ENCODE results near the gene RFTN1.

RFTN1 gene

DNA sequence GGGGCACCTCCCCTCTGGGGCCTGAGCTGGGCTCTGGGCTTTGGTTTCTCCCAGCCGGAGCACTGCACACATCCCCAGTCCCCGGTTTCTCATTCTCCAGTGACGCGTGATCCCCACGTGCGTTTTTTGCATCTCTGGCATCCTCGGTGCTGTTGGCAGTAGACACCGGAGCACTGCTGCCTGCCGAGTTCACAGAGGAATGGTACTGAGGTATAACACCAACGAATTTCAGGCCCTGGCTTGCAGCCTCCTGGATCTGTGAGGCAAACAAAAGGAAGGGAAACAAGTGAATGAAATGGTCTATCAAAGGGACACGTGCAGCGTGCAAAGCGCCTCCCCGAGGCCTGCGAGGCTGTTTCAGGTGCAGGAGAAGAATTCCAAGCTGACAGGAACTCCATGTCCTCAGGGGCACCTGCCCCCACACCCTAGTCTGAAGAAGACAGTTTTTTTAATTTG is 135.6 kb downstream of the RFTN1 start:
- H3K9ac ChIP-seq (ENCODE audit: low read length): no peak overlapping the region

DNA sequence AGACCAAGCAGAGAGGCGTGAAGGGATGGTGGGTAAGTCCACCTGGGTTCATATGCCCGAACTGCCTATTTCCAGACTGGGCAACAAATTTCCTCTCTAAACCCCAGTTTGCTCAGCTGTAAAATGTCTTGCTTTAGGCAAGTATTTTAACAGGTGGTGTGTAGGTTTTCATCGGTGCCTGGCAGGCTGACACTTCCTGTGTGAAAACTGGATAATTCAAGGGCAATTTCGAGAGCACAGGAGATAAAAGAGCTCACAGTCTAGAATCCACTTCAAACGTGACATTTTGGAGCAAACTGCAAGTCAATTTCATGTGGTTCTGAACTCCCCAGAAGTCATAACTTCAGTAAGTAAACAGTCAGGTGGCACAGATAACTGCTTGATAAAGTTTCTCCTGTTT is 136.3 kb downstream of the RFTN1 start:
- no peak overlapping the region for H3K9ac ChIP-seq (ENCODE audit: low read length)
- H3K36me3 ChIP-seq (ENCODE audit: insufficient read depth, low read length): no peaks in the 10 kb centered on the region
- no peaks in the 10 kb centered on the region for H3K9me3 ChIP-seq (ENCODE audit: low read length)
- no peak overlapping the region for H3K27ac ChIP-seq (ENCODE audit: low read depth, low read length)
- H3K4me1 ChIP-seq (ENCODE audit: insufficient read depth, low read length): peaks cover 5% of the 10 kb centered on the region
- no peaks in the 10 kb centered on the region for H3K27me3 ChIP-seq (ENCODE audit: control insufficient read depth in 1 of 2, insufficient read depth in 2 of 2, low read length in 2 of 2)
- H3K4me3 ChIP-seq (ENCODE audit: low read depth in 1 of 2, low read length in 2 of 2): no peak overlapping the region

More for the DNA sequence above, 135.6 kb downstream of the RFTN1 start:
- Histone ChIP-seq H3K9me3 (ENCODE audit: low read length) (no peaks in the 10 kb centered on the region), H3K27ac (ENCODE audit: low read depth, low read length) (no peak overlapping the region), H3K36me3 (ENCODE audit: insufficient read depth, low read length) (no peaks in the 10 kb centered on the region), H3K4me3 (ENCODE audit: low read depth in 1 of 2, low read length in 2 of 2) (no peak overlapping the region), H3K27me3 (ENCODE audit: control insufficient read depth in 1 of 2, insufficient read depth in 2 of 2, low read length in 2 of 2) (no peaks in the 10 kb centered on the region), H3K4me1 (ENCODE audit: insufficient read depth, low read length) (peaks cover 5% of the 10 kb centered on the region)

DNA sequence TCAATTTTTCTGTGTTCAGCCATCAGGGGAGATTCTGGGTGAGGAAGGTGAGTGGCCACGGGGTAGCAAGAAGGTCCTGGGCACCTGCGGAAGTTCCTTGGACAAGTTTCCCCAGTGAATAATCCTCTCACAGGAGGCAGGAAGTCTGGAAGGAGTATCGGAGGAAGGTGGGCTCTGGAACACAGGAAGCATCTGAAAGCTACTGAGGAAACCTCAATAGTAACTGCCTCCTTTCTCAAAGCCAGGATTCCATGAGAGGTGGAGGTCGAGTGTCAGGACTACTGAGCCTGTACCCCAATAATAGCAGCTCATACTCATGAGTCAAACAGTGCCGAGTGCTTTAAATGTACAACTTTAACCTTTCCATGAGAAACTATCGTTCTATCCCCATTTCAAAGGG is 137.6 kb downstream of the RFTN1 start:
- Histone ChIP-seq H3K27ac (ENCODE audit: low read depth, low read length) (no peak overlapping the region), H3K27me3 (ENCODE audit: control insufficient read depth in 1 of 2, insufficient read depth in 2 of 2, low read length in 2 of 2) (no peaks in the 10 kb centered on the region), H3K36me3 (ENCODE audit: insufficient read depth, low read length) (no peaks in the 10 kb centered on the region), H3K4me1 (ENCODE audit: insufficient read depth, low read length) (peaks cover 14% of the 10 kb centered on the region), H3K9ac (ENCODE audit: low read length) (no peak overlapping the region), H3K4me3 (ENCODE audit: low read depth in 1 of 2, low read length in 2 of 2) (no peak overlapping the region), H3K9me3 (ENCODE audit: low read length) (no peaks in the 10 kb centered on the region)

- H3K4me3 ChIP-seq (ENCODE audit: low read depth in 1 of 2, low read length in 2 of 2): no peak overlapping the region
- H3K4me1 ChIP-seq (ENCODE audit: insufficient read depth, low read length): peaks cover 19% of the 10 kb centered on the region
- no peak overlapping the region for H3K9ac ChIP-seq (ENCODE audit: low read length)
- no peaks in the 10 kb centered on the region for H3K36me3 ChIP-seq (ENCODE audit: insufficient read depth, low read length)
- no peaks in the 10 kb centered on the region for H3K27me3 ChIP-seq (ENCODE audit: control insufficient read depth in 1 of 2, insufficient read depth in 2 of 2, low read length in 2 of 2)
- H3K27ac ChIP-seq (ENCODE audit: low read depth, low read length): no peak overlapping the region
- no peaks in the 10 kb centered on the region for H3K9me3 ChIP-seq (ENCODE audit: low read length)
These were observed 138.6 kb downstream of the RFTN1 start for GRCh38 chr3:16374935-16375245.

DNA sequence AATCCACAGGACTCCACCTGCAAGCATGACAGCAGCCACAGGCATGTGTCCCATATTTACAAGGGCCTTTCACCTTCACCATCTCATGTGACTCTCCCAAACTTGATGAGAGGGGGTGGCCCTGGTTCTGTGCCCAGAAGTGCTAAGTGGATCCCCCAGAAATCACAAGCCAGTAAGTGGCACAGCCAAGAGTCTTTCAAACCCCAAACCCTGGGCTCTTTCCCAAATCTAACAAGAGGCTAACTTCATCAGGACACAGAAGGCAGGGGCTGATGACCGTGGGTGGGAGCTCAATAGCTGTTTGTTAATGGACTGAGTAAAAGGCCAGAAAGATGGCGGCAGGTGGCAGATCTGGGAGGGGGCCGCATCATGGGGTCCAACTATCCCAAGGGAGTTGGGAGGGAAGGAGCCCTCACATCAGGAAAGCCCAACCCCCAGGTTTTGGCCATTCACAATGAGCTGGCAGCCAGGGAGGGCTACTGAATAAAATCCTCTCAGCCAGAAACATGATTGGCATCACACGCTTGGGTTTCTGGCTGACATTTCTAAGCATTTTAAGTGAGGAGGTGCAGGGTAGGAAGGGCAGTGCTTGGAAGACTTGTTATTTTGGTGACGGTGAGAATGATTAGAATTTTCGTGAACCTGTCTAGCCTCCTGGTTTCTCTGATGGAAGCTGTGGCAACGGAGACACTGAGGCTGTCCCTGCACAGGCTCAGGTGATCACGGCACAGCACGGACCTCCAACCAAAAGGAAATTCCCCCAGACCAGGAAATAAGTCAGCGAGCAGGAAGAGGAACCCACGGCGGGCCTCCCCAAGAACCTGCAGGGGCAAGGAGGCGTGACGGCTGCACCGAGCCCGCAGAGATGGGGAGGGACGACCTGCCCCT is 139.2 kb downstream of the RFTN1 start:
- Histone ChIP-seq H3K4me1 (ENCODE audit: insufficient read depth, low read length) (peaks cover 19% of the 10 kb centered on the region), H3K9ac (ENCODE audit: low read length) (no peak overlapping the region), H3K9me3 (ENCODE audit: low read length) (no peaks in the 10 kb centered on the region), H3K27ac (ENCODE audit: low read depth, low read length) (no peak overlapping the region), H3K27me3 (ENCODE audit: control insufficient read depth in 1 of 2, insufficient read depth in 2 of 2, low read length in 2 of 2) (no peaks in the 10 kb centered on the region), H3K4me3 (ENCODE audit: low read depth in 1 of 2, low read length in 2 of 2) (no peak overlapping the region), H3K36me3 (ENCODE audit: insufficient read depth, low read length) (no peaks in the 10 kb centered on the region)

- H3K27ac ChIP-seq (ENCODE audit: low read depth, low read length): no peak overlapping the region
These were observed 140.1 kb downstream of the RFTN1 start for GRCh38 chr3:16373341-16373946.

GRCh38 chr3:16372362-16373292 is 140.9 kb downstream of the RFTN1 start:
- no peaks in the 10 kb centered on the region for H3K36me3 ChIP-seq (ENCODE audit: insufficient read depth, low read length)
- H3K4me1 ChIP-seq (ENCODE audit: insufficient read depth, low read length): peaks cover 19% of the 10 kb centered on the region
- no peak overlapping the region for H3K9ac ChIP-seq (ENCODE audit: low read length)
- no peaks in the 10 kb centered on the region for H3K27me3 ChIP-seq (ENCODE audit: control insufficient read depth in 1 of 2, insufficient read depth in 2 of 2, low read length in 2 of 2)
- H3K27ac ChIP-seq (ENCODE audit: low read depth, low read length): no peak overlapping the region
- no peak overlapping the region for H3K4me3 ChIP-seq (ENCODE audit: low read depth in 1 of 2, low read length in 2 of 2)
- H3K9me3 ChIP-seq (ENCODE audit: low read length): no peaks in the 10 kb centered on the region

More at GRCh38 chr3:16373341-16373946, 140.1 kb downstream of the RFTN1 start:
- Histone ChIP-seq H3K4me3 (ENCODE audit: low read depth in 1 of 2, low read length in 2 of 2) (no peak overlapping the region), H3K36me3 (ENCODE audit: insufficient read depth, low read length) (no peaks in the 10 kb centered on the region), H3K9ac (ENCODE audit: low read length) (no peak overlapping the region), H3K4me1 (ENCODE audit: insufficient read depth, low read length) (peaks cover 19% of the 10 kb centered on the region), H3K27me3 (ENCODE audit: control insufficient read depth in 1 of 2, insufficient read depth in 2 of 2, low read length in 2 of 2) (no peaks in the 10 kb centered on the region), H3K9me3 (ENCODE audit: low read length) (no peaks in the 10 kb centered on the region)

- Histone ChIP-seq H3K27me3 (ENCODE audit: control insufficient read depth in 1 of 2, insufficient read depth in 2 of 2, low read length in 2 of 2) (no peaks in the 10 kb centered on the region), H3K4me1 (ENCODE audit: insufficient read depth, low read length) (peaks cover 19% of the 10 kb centered on the region), H3K9me3 (ENCODE audit: low read length) (no peaks in the 10 kb centered on the region), H3K4me3 (ENCODE audit: low read depth in 1 of 2, low read length in 2 of 2) (no peak overlapping the region), H3K27ac (ENCODE audit: low read depth, low read length) (no peak overlapping the region), H3K9ac (ENCODE audit: low read length) (no peak overlapping the region), H3K36me3 (ENCODE audit: insufficient read depth, low read length) (no peaks in the 10 kb centered on the region)
These were observed 142.4 kb downstream of the RFTN1 start for GRCh38 chr3:16370872-16371740.

DNA sequence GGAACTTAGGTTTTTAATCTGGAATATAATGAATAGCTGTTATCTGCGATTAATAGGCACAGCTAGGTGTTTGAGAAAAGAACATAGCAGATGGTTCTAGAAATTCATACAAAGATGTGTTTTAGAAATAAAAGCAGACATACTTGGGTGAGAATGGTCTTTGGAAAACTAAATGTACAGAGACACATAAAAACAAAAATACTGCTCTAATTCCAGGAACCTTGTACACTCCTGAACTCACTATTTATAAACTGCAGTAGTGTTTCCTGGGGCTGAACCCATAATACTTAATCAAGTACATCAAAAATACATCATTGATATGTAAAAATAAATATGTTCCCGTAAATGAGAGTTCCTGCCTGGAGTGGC is 143.0 kb downstream of the RFTN1 start:
- Histone ChIP-seq H3K9me3 (ENCODE audit: low read length) (no peaks in the 10 kb centered on the region), H3K4me3 (ENCODE audit: low read depth in 1 of 2, low read length in 2 of 2) (no peak overlapping the region), H3K36me3 (ENCODE audit: insufficient read depth, low read length) (no peaks in the 10 kb centered on the region), H3K27me3 (ENCODE audit: control insufficient read depth in 1 of 2, insufficient read depth in 2 of 2, low read length in 2 of 2) (no peaks in the 10 kb centered on the region), H3K27ac (ENCODE audit: low read depth, low read length) (no peak overlapping the region), H3K9ac (ENCODE audit: low read length) (no peak overlapping the region), H3K4me1 (ENCODE audit: insufficient read depth, low read length) (peaks cover 19% of the 10 kb centered on the region)

DNA sequence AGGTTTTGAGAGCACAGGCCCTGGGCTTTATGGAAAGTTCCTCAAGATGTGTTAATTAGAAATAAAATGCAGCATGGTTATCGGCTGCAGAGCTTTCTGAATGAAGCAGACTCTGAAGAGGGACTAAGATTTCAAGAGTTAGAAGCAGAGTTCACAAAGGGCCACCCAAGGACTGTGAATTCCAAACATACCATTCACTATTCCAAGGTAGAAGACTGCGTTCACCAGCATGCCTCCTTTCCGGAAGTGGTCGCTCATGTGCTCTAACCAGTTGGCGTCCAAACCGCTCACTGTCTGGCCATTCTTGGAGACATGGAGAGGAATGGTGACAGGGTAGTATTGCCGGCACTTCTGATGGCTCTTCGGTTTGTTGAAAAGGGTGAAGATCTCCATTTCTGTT is 143.6 kb downstream of the RFTN1 start:
- Histone ChIP-seq H3K9me3 (ENCODE audit: low read length) (no peaks in the 10 kb centered on the region), H3K36me3 (ENCODE audit: insufficient read depth, low read length) (no peaks in the 10 kb centered on the region), H3K4me3 (ENCODE audit: low read depth in 1 of 2, low read length in 2 of 2) (no peak overlapping the region), H3K9ac (ENCODE audit: low read length) (no peak overlapping the region), H3K4me1 (ENCODE audit: insufficient read depth, low read length) (peaks cover 19% of the 10 kb centered on the region), H3K27me3 (ENCODE audit: control insufficient read depth in 1 of 2, insufficient read depth in 2 of 2, low read length in 2 of 2) (no peaks in the 10 kb centered on the region), H3K27ac (ENCODE audit: low read depth, low read length) (no peak overlapping the region)

Data from muscle layer of colon (tissue), 2 donors.